Measurements from ENCODE around the gene MAPK12. TPM values are rescaled to one million over a fixed set of nuclear protein-coding genes. Genes with fewer than 3 reads are reported as not detected.

MAPK12 gene
- total RNA-seq, 1 donor from 2014 or later: 46.6 TPM

DNA sequence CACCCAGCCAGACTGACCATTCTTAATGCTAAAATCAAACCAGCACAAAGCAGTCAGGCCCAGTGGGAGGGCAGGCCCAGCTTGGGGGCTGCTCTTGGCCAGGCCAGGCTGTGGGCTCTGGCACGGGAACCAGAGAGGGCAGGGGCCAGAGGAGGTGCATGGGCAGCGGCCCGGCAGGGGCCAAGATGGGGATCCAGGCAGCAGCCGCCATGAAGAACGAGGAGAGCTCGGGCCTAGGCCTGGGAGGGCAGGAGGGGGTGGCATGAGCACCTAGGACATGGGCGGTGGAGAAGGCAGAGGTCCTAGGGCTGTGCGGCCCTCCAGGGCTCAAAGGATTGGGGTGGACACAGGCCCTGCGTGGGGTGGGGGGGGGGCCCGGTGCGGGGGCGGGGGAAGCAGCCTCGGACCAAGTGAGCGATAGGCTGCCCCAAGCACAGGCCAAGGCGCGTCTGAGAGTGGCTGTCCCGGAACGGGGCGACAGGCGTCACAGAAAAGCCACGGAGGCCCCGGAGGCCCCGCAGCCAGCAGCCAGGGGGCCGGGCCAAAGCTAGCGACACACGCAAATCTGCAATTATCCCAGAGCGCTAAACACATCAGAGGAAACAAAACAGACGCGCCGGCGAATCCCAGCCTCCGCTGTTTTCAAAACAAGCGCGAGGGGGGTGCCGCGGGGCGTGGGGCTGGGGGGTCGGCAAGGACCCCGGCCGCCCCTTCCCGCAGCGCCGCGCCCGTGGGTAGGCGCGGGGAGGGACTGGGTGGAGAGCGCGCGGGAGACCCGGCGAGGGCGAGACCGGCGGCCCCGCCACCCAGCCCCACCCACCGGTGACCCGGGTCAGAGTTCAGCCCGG is 37.7 kb upstream of the MAPK12 start:
- H3K9me3 Mint-ChIP-seq (ENCODE audit: low read depth): no peaks in the 10 kb centered on the region
- H3K27ac Mint-ChIP-seq (ENCODE audit: unreplicated experiment): no peak overlapping the region
- TF ChIP-seq CTCF (IDR thresholded peaks at IDR 0.05): no peak
- H3K4me1 Mint-ChIP-seq (ENCODE audit: low read depth): peaks cover 78% of the 10 kb centered on the region
- no peaks in the 10 kb centered on the region for H3K36me3 Mint-ChIP-seq (ENCODE audit: low read depth)
- DNase-seq (ENCODE audit: low spot score): no peak
- H3K27me3 Mint-ChIP-seq (ENCODE audit: low read depth): no peaks in the 10 kb centered on the region
- H3K4me3 Mint-ChIP-seq (ENCODE audit: unreplicated experiment): no peak overlapping the region

DNA sequence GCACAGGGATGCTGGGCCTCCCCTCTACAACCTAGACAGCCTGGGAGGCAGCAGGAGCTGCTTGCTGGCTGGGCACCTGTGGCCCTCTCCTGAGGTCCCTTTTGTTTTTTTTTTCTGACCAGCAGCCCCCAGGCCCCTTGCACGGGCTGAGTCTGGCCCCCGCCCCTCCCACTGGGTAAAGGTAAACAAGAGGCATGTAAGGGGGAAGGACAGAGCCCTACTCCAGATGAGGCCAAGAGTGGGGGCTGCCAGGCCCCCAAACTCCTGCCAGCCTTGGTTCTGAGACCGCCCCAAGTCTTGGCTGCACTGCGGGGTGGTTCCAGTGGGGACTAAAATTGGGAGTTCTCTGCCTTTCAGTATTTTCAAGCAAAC is 36.8 kb upstream of the MAPK12 start:
- Mint-ChIP-seq H3K27ac (ENCODE audit: unreplicated experiment) (peak overlapping the region; percentile 54), H3K4me3 (ENCODE audit: unreplicated experiment) (no peak overlapping the region), H3K36me3 (ENCODE audit: low read depth) (no peaks in the 10 kb centered on the region), H3K9me3 (ENCODE audit: low read depth) (no peaks in the 10 kb centered on the region), H3K4me1 (ENCODE audit: low read depth) (peaks cover 74% of the 10 kb centered on the region), H3K27me3 (ENCODE audit: low read depth) (no peaks in the 10 kb centered on the region)
- DNase-seq (ENCODE audit: low spot score): no peak
- TF ChIP-seq CTCF (IDR thresholded peaks at IDR 0.05): no peak

GRCh38 chr22:50297510-50298265 is 36.2 kb upstream of the MAPK12 start:
- peaks cover 73% of the 10 kb centered on the region for H3K4me1 Mint-ChIP-seq (ENCODE audit: low read depth)
- no peaks in the 10 kb centered on the region for H3K36me3 Mint-ChIP-seq (ENCODE audit: low read depth)
- no peak for TF ChIP-seq CTCF (IDR thresholded peaks at IDR 0.05)
- DNase-seq (ENCODE audit: low spot score): no peak
- no peak overlapping the region for H3K4me3 Mint-ChIP-seq (ENCODE audit: unreplicated experiment)
- no peaks in the 10 kb centered on the region for H3K9me3 Mint-ChIP-seq (ENCODE audit: low read depth)
- H3K27ac Mint-ChIP-seq (ENCODE audit: unreplicated experiment): peak overlapping the region; percentile 70
- H3K27me3 Mint-ChIP-seq (ENCODE audit: low read depth): no peaks in the 10 kb centered on the region

- DNase-seq (ENCODE audit: low spot score): no peak
- Mint-ChIP-seq H3K36me3 (ENCODE audit: low read depth) (no peaks in the 10 kb centered on the region), H3K4me1 (ENCODE audit: low read depth) (peaks cover 73% of the 10 kb centered on the region), H3K27ac (ENCODE audit: unreplicated experiment) (peak overlapping the region; percentile 70), H3K9me3 (ENCODE audit: low read depth) (no peaks in the 10 kb centered on the region), H3K4me3 (ENCODE audit: unreplicated experiment) (no peak overlapping the region), H3K27me3 (ENCODE audit: low read depth) (no peaks in the 10 kb centered on the region)
- TF ChIP-seq CTCF (IDR thresholded peaks at IDR 0.05): no peak
Observed at GRCh38 chr22:50296658-50297490, 35.4 kb upstream of the MAPK12 start.

GRCh38 chr22:50294319-50294656 is 32.8 kb upstream of the MAPK12 start:
- DNase-seq (ENCODE audit: low spot score): no peak
- H3K27ac Mint-ChIP-seq (ENCODE audit: unreplicated experiment): peak overlapping the region; percentile 85
- no peak overlapping the region for H3K4me3 Mint-ChIP-seq (ENCODE audit: unreplicated experiment)
- H3K9me3 Mint-ChIP-seq (ENCODE audit: low read depth): no peaks in the 10 kb centered on the region
- H3K4me1 Mint-ChIP-seq (ENCODE audit: low read depth): peaks cover 63% of the 10 kb centered on the region
- no peak for TF ChIP-seq CTCF (IDR thresholded peaks at IDR 0.05)
- H3K27me3 Mint-ChIP-seq (ENCODE audit: low read depth): no peaks in the 10 kb centered on the region
- no peaks in the 10 kb centered on the region for H3K36me3 Mint-ChIP-seq (ENCODE audit: low read depth)

Measured in chondrocyte (in vitro differentiated cells).